Lung (tissue), 12 donors: ENCODE data around the gene EPN1. TPM values are rescaled to one million over a fixed set of nuclear protein-coding genes. Genes with fewer than 3 reads are reported as not detected.

Source experiments
- ATAC-seq: fragments of 200-7000 bp; cut with Tn5 transposase; one replicate; pipeline ENCODE4 v1.9.1; 2020; ENCODE audit warnings: moderate number of reproducible peaks; ENCODE audit not compliant: insufficient read depth, low FRiP score
- DNase-seq, 3 donors: peaks; one replicate each; pipeline ENCODE4 v3.0.0-alpha.2; 2013 to 2017
- H3K27ac ChIP-seq, 2 donors: one replicate each; pipeline ENCODE4 v1.5.1; 2013; ENCODE audit warnings: mild to moderate bottlenecking in 2 of 2, moderate library complexity in 2 of 2, control low read depth in 1 of 2, inconsistent platforms in 1 of 2, low read depth in 1 of 2, low read length in 1 of 2
- H3K27me3 ChIP-seq, 3 donors: one replicate each; pipeline ENCODE4 v1.5.1; 2013; ENCODE audit warnings: low read length in 2 of 3; ENCODE audit not compliant: control insufficient read depth in 3 of 3, insufficient read depth in 3 of 3
- H3K36me3 ChIP-seq, 4 donors: one replicate each; pipeline ENCODE4 v1.5.1; 2013; ENCODE audit warnings: low read length in 4 of 4, mild to moderate bottlenecking in 1 of 4, moderate library complexity in 1 of 4; ENCODE audit not compliant: control insufficient read depth in 4 of 4, insufficient read depth in 4 of 4
- H3K4me1 ChIP-seq, 5 donors: one replicate each; pipeline ENCODE4 v1.5.1; 2013; ENCODE audit warnings: low read length in 5 of 5, mild to moderate bottlenecking in 2 of 5, moderate library complexity in 1 of 5; ENCODE audit not compliant: control insufficient read depth in 5 of 5, insufficient read depth in 5 of 5
- H3K4me3 ChIP-seq: one replicate; pipeline ENCODE4 v1.5.1; 2013; ENCODE audit warnings: mild to moderate bottlenecking, control low read depth, moderate library complexity
- H3K9ac ChIP-seq, 2 donors: one replicate each; pipeline ENCODE4 v1.5.1; 2013; ENCODE audit warnings: low read length in 2 of 2, control low read depth in 1 of 2; ENCODE audit not compliant: insufficient read depth in 1 of 2
- H3K9me3 ChIP-seq, 4 donors: one replicate each; pipeline ENCODE4 v1.5.1; 2013; ENCODE audit warnings: low read length in 3 of 4, mild to moderate bottlenecking in 1 of 4, moderate library complexity in 1 of 4; ENCODE audit not compliant: control insufficient read depth in 4 of 4, insufficient read depth in 3 of 4
- CTCF ChIP-seq: IDR thresholded peaks from 2 replicates; pipeline ENCODE4 v1.5.1; 2012; ENCODE audit warnings: mild to moderate bottlenecking; ENCODE audit errors: control extremely low read depth, extremely low read depth
- WGBS, 2 donors: extraction: QIAGEN DNeasy Blood & Tissue Kit; methylation state at CpG; one replicate each; pipeline ENCODE4 v1.1.7; 2013; 5-methylcytosine and 5-hydroxymethylcytosine counted together
- polyA plus RNA-seq, 2 donors: library from polyadenylated mRNA; stranded (reverse); fragments of 200-250 nt; gene quantifications; one replicate each; pipeline ENCODE4 v1.2.1, GENCODE V29; 2013
- total RNA-seq, 2 donors: library from RNA; depleted of rRNA in 1 of 2; stranded (reverse); fragments of >200 nt in 1 of 2; gene quantifications; one replicate each; pipeline ENCODE4 v1.2.1, GENCODE V29; 2014 to 2021
- donor health status: control.
- donor health status: control.
- donor health status: Bipolar disorder and iron deficiency.
- donor health status: healthy.
- donor health status: DM: yes; HTN: yes; CAD: no.

Gene EPN1
- total and polyA plus RNA-seq, 4 donors: 84.8 to 140 (median 99.5) TPM

- Histone ChIP-seq H3K27ac (no peak overlapping the region), H3K4me1 (peaks cover 0 to 8% (median 0%) of the 10 kb centered on the region in 5 donors), H3K9me3 (no peaks in the 10 kb centered on the region), H3K4me3 (no peak overlapping the region), H3K9ac (no peak overlapping the region), H3K27me3 (no peaks in the 10 kb centered on the region), H3K36me3 (peaks cover 3 to 66% (median 32%) of the 10 kb centered on the region in 4 donors)
- ATAC-seq (no peak), DNase-seq (no peak)
- TF ChIP-seq CTCF: no peak
- WGBS, 2 donors: 97% methylated on average over 60 of the region's 60 CpGs
Measured at GRCh38 chr19:55684946-55685681, 10.1 kb downstream of the EPN1 start.

- WGBS, 2 donors: 96 to 97% methylated on average over 6 of the region's 6 CpGs
- no peak for DNase-seq
- no peak for TF ChIP-seq CTCF
- no peak overlapping the region for H3K4me3 ChIP-seq
- no peak overlapping the region for H3K27ac ChIP-seq
- H3K9me3 ChIP-seq: no peaks in the 10 kb centered on the region
- ATAC-seq: no peak
- H3K36me3 ChIP-seq: peaks cover 3 to 66% (median 34%) of the 10 kb centered on the region in 4 donors
- H3K4me1 ChIP-seq: peaks cover 0 to 8% (median 0%) of the 10 kb centered on the region in 5 donors
- no peaks in the 10 kb centered on the region for H3K27me3 ChIP-seq
- no peak overlapping the region for H3K9ac ChIP-seq
Measured at GRCh38 chr19:55685776-55686175, 10.8 kb downstream of the EPN1 start.

GRCh38 chr19:55686311-55687050 lies 11.5 kb downstream of the EPN1 start:
- Histone ChIP-seq H3K9ac (no peak overlapping the region), H3K36me3 (peaks cover 3 to 68% (median 29%) of the 10 kb centered on the region in 4 donors), H3K4me1 (peaks cover 0 to 8% (median 0%) of the 10 kb centered on the region in 5 donors), H3K27me3 (no peaks in the 10 kb centered on the region), H3K4me3 (no peak overlapping the region), H3K27ac (no peak overlapping the region), H3K9me3 (no peaks in the 10 kb centered on the region)
- DNase-seq (no peak), ATAC-seq (no peak)
- no peak for TF ChIP-seq CTCF
- WGBS, 2 donors: 92 to 94% methylated on average over 29 of the region's 29 CpGs
